ENCODE measurements around the gene KLHL28.

Gene KLHL28

DNA sequence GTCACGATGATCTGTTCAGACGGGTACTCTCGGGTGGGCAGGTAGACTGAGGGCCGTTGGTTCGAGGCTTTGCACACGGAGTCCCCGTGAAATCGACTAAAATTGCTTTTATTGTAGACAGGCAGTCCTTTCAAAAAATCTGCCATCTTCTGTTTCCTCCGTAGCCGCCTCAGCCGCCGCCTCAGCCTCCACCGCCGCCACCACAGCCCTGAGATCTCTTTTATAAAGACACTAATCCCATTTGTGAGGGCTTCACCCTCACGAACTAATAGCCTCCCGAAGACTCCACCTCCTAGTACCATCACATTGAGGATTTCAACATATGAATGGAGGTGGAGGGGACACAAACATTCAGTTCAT is 74.2 kb downstream of the KLHL28 start:
- Histone ChIP-seq H3K9ac (ENCODE audit: low read length) (no peak overlapping the region), H3K9me3 (ENCODE audit: insufficient read depth, low read depth, low read length) (no peaks in the 10 kb centered on the region), H2AFZ (ENCODE audit: insufficient read depth, low read length, poor library complexity) (no peak overlapping the region), H2AK5ac (ENCODE audit: low read length) (no peak overlapping the region), H3K23ac (ENCODE audit: low read length) (no peak overlapping the region), H3K14ac (ENCODE audit: low read length) (no peak overlapping the region), H4K91ac (ENCODE audit: low read depth, low read length) (no peak overlapping the region), H4K8ac (ENCODE audit: low read depth, low read length) (no peak overlapping the region), H3K4me3 (ENCODE audit: low read depth, low read length) (no peak overlapping the region), H3K27ac (ENCODE audit: low read depth, low read length) (no peak overlapping the region), H3K4ac (ENCODE audit: low read depth, low read length) (no peak overlapping the region), H3K79me2 (ENCODE audit: control insufficient read depth, insufficient read depth, low read length, poor library complexity) (no peaks in the 10 kb centered on the region), H3K4me1 (ENCODE audit: control insufficient read depth in 1 of 2, insufficient read depth in 2 of 2, low read length in 2 of 2) (no peaks in the 10 kb centered on the region), H3K4me2 (ENCODE audit: low read length) (no peak overlapping the region), H2BK12ac (ENCODE audit: low read length) (no peak overlapping the region), H2BK120ac (ENCODE audit: insufficient read depth, low read length, poor library complexity) (no peak overlapping the region), H3K27me3 (ENCODE audit: insufficient read depth, low read length) (no peaks in the 10 kb centered on the region), H3K79me1 (ENCODE audit: low read length) (no peaks in the 10 kb centered on the region), H2BK5ac (ENCODE audit: low read depth, low read length, poor library complexity) (no peak overlapping the region), H4K12ac (ENCODE audit: low read depth, low read length) (no peak overlapping the region), H3K36me3 (ENCODE audit: control insufficient read depth in 1 of 2, insufficient read depth in 2 of 2, low read length in 2 of 2) (no peaks in the 10 kb centered on the region), H3K18ac (ENCODE audit: low read length) (no peak overlapping the region)
- WGBS (ENCODE audit: extremely low coverage, insufficient coverage, insufficient read length), result no CpG with 5 or more reads among the region's 16 CpGs
- DNase-seq, result no peak

DNA sequence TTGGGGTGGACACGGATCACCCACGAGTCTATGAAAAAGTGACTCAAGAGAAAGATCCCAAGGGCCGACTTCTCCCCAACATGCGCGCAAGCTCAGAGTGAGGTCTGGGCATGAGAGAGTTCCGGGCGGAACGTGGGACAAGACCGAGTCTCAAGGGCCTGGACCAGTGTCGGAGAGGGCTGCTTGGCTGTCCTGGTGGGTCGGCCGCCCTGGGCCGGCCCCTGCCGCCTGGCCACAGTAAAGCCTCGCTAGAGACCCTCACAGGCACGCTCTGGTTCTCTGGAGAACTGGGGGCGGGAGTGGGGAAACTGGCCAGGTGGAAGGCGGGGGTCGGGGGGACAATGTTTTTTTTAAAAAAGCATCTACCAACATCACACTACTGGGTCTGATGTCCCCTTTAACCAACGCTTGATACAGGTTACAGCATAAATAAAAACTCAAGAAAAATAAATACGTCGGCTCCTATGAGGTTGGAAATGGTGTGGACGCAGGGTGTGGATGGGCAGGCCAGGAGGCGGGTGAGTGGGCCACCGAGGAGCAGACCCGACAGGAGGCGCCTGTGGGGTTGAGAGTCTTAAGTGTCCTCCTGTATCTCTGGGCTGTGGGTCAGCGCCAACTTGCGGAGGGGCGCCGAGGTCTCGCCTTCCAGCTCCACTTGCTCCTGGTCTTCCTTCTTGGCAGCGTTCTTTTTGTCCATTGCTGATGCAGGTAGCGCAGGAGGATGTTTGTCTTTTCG is 74.7 kb downstream of the KLHL28 start:
- Histone ChIP-seq H2BK5ac (ENCODE audit: low read depth, low read length, poor library complexity) (no peak overlapping the region), H3K4me3 (ENCODE audit: low read depth, low read length) (no peak overlapping the region), H3K27me3 (ENCODE audit: insufficient read depth, low read length) (no peaks in the 10 kb centered on the region), H3K4ac (ENCODE audit: low read depth, low read length) (no peak overlapping the region), H3K4me1 (ENCODE audit: control insufficient read depth in 1 of 2, insufficient read depth in 2 of 2, low read length in 2 of 2) (no peaks in the 10 kb centered on the region), H2BK120ac (ENCODE audit: insufficient read depth, low read length, poor library complexity) (no peak overlapping the region), H3K79me2 (ENCODE audit: control insufficient read depth, insufficient read depth, low read length, poor library complexity) (no peaks in the 10 kb centered on the region), H4K91ac (ENCODE audit: low read depth, low read length) (no peak overlapping the region), H4K12ac (ENCODE audit: low read depth, low read length) (no peak overlapping the region), H4K8ac (ENCODE audit: low read depth, low read length) (no peak overlapping the region), H3K36me3 (ENCODE audit: control insufficient read depth in 1 of 2, insufficient read depth in 2 of 2, low read length in 2 of 2) (no peaks in the 10 kb centered on the region), H3K18ac (ENCODE audit: low read length) (no peak overlapping the region), H3K79me1 (ENCODE audit: low read length) (no peaks in the 10 kb centered on the region), H2AK5ac (ENCODE audit: low read length) (no peak overlapping the region), H3K4me2 (ENCODE audit: low read length) (no peak overlapping the region), H2BK12ac (ENCODE audit: low read length) (no peak overlapping the region), H3K14ac (ENCODE audit: low read length) (no peak overlapping the region), H3K9ac (ENCODE audit: low read length) (no peak overlapping the region), H3K27ac (ENCODE audit: low read depth, low read length) (no peak overlapping the region), H3K9me3 (ENCODE audit: insufficient read depth, low read depth, low read length) (no peaks in the 10 kb centered on the region), H3K23ac (ENCODE audit: low read length) (no peak overlapping the region), H2AFZ (ENCODE audit: insufficient read depth, low read length, poor library complexity) (no peak overlapping the region)
- WGBS (ENCODE audit: extremely low coverage, insufficient coverage, insufficient read length), result no CpG with 5 or more reads among the region's 35 CpGs
- no peak for DNase-seq

DNA sequence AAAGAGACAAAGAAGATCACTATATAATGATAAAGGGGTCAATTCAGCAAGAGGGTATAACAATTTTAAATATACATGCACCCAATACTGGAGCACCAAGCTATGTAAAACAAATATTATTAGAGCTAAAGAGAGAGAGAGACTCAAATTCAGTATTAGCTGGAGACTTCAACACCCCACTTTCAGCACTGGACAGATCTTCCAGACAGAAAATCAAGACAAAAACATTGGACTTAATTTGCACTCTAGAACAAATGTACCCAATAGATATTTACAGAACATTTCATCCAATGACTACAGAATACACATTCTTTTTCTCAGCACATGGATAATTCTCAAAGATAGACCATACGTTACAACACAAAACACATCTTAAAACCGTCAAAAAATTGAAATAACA is 81.0 kb downstream of the KLHL28 start:
- H3K27me3 ChIP-seq (ENCODE audit: insufficient read depth, low read length), result no peaks in the 10 kb centered on the region
- H4K8ac ChIP-seq (ENCODE audit: low read depth, low read length), result no peak overlapping the region
- H3K4ac ChIP-seq (ENCODE audit: low read depth, low read length), result no peak overlapping the region
- no peak overlapping the region for H4K12ac ChIP-seq (ENCODE audit: low read depth, low read length)
- no peak overlapping the region for H3K4me3 ChIP-seq (ENCODE audit: low read depth, low read length)
- H3K79me2 ChIP-seq (ENCODE audit: control insufficient read depth, insufficient read depth, low read length, poor library complexity), result no peaks in the 10 kb centered on the region
- 100% methylated on average over 2 of the region's 2 CpGs for WGBS (ENCODE audit: extremely low coverage, insufficient coverage, insufficient read length)
- H2BK120ac ChIP-seq (ENCODE audit: insufficient read depth, low read length, poor library complexity), result no peak overlapping the region
- no peak overlapping the region for H4K91ac ChIP-seq (ENCODE audit: low read depth, low read length)
- H2BK5ac ChIP-seq (ENCODE audit: low read depth, low read length, poor library complexity), result no peak overlapping the region
- H3K18ac ChIP-seq (ENCODE audit: low read length), result no peak overlapping the region
- H3K4me2 ChIP-seq (ENCODE audit: low read length), result no peak overlapping the region
- no peak for DNase-seq
- H3K4me1 ChIP-seq (ENCODE audit: control insufficient read depth in 1 of 2, insufficient read depth in 2 of 2, low read length in 2 of 2), result no peaks in the 10 kb centered on the region
- no peak overlapping the region for H3K9ac ChIP-seq (ENCODE audit: low read length)
- no peak overlapping the region for H3K27ac ChIP-seq (ENCODE audit: low read depth, low read length)
- no peak overlapping the region for H2AK5ac ChIP-seq (ENCODE audit: low read length)
- H2BK12ac ChIP-seq (ENCODE audit: low read length), result no peak overlapping the region
- no peak overlapping the region for H3K23ac ChIP-seq (ENCODE audit: low read length)
- no peaks in the 10 kb centered on the region for H3K79me1 ChIP-seq (ENCODE audit: low read length)
- no peak overlapping the region for H2AFZ ChIP-seq (ENCODE audit: insufficient read depth, low read length, poor library complexity)
- H3K36me3 ChIP-seq (ENCODE audit: control insufficient read depth in 1 of 2, insufficient read depth in 2 of 2, low read length in 2 of 2), result no peaks in the 10 kb centered on the region
- no peaks in the 10 kb centered on the region for H3K9me3 ChIP-seq (ENCODE audit: insufficient read depth, low read depth, low read length)
- no peak overlapping the region for H3K14ac ChIP-seq (ENCODE audit: low read length)
